CD4-positive, CD25-positive, alpha-beta regulatory T cell (primary cell): ENCODE measurements around the gene MSLN. TPM values are rescaled to one million over a fixed set of nuclear protein-coding genes. Genes with fewer than 3 reads are reported as not detected.

ENCODE experiments used
- ATAC-seq, 2 donors: fragments of 150-1000 bp; cut with Tn5 transposase; one replicate each; pipeline ENCODE4 v1.10.0; 2021; ENCODE audit warnings: low read depth in 2 of 2, moderate number of reproducible peaks in 2 of 2, moderate library complexity in 1 of 2
- DNase-seq, 3 donors: peaks; one replicate each; pipeline versions ENCODE4 v3.0.0 to v3.0.0-alpha.2; 2012 to 2022; ENCODE audit warnings: mixed read lengths in 1 of 3
- H3K27ac ChIP-seq: one replicate; pipeline ENCODE4 v1.7.0; 2013; ENCODE audit warnings: mild to moderate bottlenecking, low read length; ENCODE audit not compliant: insufficient read depth, poor library complexity, severe bottlenecking
- H3K27me3 ChIP-seq: one replicate; pipeline ENCODE4 v1.7.0; 2013; ENCODE audit warnings: low read length; ENCODE audit not compliant: control insufficient read depth, insufficient read depth
- H3K36me3 ChIP-seq: one replicate; pipeline ENCODE4 v1.7.0; 2013; ENCODE audit warnings: mild to moderate bottlenecking, low read length, moderate library complexity; ENCODE audit not compliant: control insufficient read depth, insufficient read depth
- H3K4me1 ChIP-seq: 2 replicates; pipeline ENCODE4 v1.7.0; 2013; ENCODE audit warnings: mild to moderate bottlenecking, low read length; ENCODE audit not compliant: insufficient read depth, control insufficient read depth, poor library complexity, severe bottlenecking
- H3K4me3 ChIP-seq: one replicate; pipeline ENCODE4 v1.7.0; 2013; ENCODE audit warnings: low read depth, mild to moderate bottlenecking, low read length, moderate library complexity
- H3K9me3 ChIP-seq, 2 experiments: 1 replicate in 1 of 2; 2 replicates in 1 of 2; pipeline ENCODE4 v1.7.0; 2013; ENCODE audit warnings: low read length in 2 of 2, mild to moderate bottlenecking in 1 of 2, moderate library complexity in 1 of 2; ENCODE audit not compliant: control insufficient read depth in 2 of 2
- H3K27ac Mint-ChIP-seq, 3 donors: one replicate each; pipeline ENCODE4 v1.8.0; 2020 to 2022; ENCODE audit warnings: mild to moderate bottlenecking in 3 of 3, mixed read lengths in 3 of 3, moderate library complexity in 2 of 3
- H3K27me3 Mint-ChIP-seq: one replicate; pipeline ENCODE4 v1.8.0; 2022; ENCODE audit warnings: mild to moderate bottlenecking, mixed read lengths
- H3K36me3 Mint-ChIP-seq: one replicate; pipeline ENCODE4 v1.8.0; 2020; ENCODE audit warnings: mixed read lengths
- H3K4me1 Mint-ChIP-seq, 4 donors: one replicate each; pipeline ENCODE4 v1.8.0; 2020 to 2022; ENCODE audit warnings: mixed read lengths in 4 of 4, mild to moderate bottlenecking in 1 of 4
- H3K4me3 Mint-ChIP-seq, 4 donors: one replicate each; pipeline ENCODE4 v1.8.0; 2020 to 2022; ENCODE audit warnings: mild to moderate bottlenecking in 4 of 4, mixed read lengths in 4 of 4, moderate library complexity in 3 of 4
- H3K9me3 Mint-ChIP-seq, 7 donors: one replicate each; pipeline ENCODE4 v1.8.0; 2020 to 2022; ENCODE audit warnings: mixed read lengths in 7 of 7, mild to moderate bottlenecking in 3 of 7, moderate library complexity in 2 of 7
- polyA plus RNA-seq, 4 donors: library from polyadenylated mRNA; unstranded; fragments of 300-500 nt; fragmentation: Illumina TruSeq; gene quantifications; one replicate each; pipeline ENCODE4 v1.2.3, GENCODE V29; 2021
- total RNA-seq: library from RNA; stranded (reverse); gene quantifications from one replicate; pipeline ENCODE4 v1.2.3, GENCODE V29; 2022

The MSLN gene
- total and polyA plus RNA-seq, 5 donors from 2014 or later, result not detected

DNA sequence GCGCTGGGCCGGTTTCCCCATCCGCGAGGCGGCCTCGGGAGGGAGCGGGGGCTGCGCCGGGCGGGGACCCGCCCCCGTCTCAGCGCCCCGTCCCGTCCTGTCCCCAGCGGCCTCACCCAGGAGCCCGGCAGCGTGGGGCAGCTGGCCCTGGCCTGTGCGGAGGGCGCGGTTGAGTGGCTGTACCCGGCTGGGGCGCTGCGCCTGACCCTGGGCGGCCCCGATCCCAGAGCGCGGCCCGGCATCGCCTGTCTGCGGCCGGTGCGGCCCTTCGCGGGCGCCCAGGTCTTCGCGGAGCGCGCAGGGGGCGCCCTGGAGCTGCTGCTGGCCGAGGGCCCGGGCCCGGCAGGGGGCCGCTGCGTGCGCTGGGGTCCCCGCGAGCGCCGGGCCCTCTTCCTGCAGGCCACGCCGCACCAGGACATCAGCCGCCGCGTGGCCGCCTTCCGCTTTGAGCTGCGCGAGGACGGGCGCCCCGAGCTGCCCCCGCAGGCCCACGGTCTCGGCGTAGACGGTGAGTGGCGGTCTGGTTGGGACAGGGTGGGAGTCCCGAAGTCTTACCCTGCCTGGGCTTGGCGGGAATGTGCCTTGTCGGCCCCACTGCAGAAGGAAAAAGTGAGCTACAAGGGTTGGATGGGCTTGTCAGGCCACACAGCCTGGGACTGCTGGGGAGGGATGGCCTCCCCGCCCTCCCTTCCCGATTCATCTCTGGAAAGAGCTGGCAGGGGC lies 44.9 kb upstream of the MSLN start:
- Histone ChIP-seq H3K4me1 (peaks cover 34% of the 10 kb centered on the region), H3K4me3 (no peak overlapping the region), H3K9me3 (no peaks in the 10 kb centered on the region), H3K36me3 (no peaks in the 10 kb centered on the region), H3K27ac (no peak overlapping the region), H3K27me3 (no peaks in the 10 kb centered on the region)
- ATAC-seq (peak; percentile 3 to 4), DNase-seq (no peak)
- Mint-ChIP-seq H3K36me3 (no peaks in the 10 kb centered on the region), H3K9me3 (no peaks in the 10 kb centered on the region), H3K27ac (no peak overlapping the region), H3K4me1 (peaks cover 0 to 34% (median 12%) of the 10 kb centered on the region in 4 donors), H3K27me3 (peaks cover 14% of the 10 kb centered on the region), H3K4me3 (peak overlapping the region; percentile 61 to 81 (median 78))

DNA sequence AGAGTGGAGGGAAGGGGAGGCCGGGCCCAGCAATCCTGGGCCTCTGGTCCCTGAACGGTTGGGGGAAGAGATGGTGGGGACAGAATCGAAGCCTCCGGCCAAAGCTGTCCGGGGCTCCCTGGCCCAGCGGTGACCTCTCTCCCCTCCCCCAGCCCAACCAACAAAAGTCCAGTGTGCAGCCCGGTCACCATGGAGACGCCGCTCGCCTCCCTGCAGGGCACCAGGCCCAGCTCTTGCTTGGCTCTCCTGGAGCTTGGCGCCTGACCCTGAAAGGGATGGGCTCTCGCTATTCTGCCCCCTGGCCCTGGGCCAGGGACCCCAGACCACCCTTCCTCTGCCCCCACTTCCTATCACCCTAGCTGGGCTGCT lies 44.4 kb upstream of the MSLN start:
- no peaks in the 10 kb centered on the region for H3K9me3 ChIP-seq
- DNase-seq (no peak), ATAC-seq (no peak)
- Mint-ChIP-seq H3K9me3 (no peaks in the 10 kb centered on the region), H3K4me1 (peaks cover 0 to 34% (median 12%) of the 10 kb centered on the region in 4 donors), H3K27me3 (peaks cover 12% of the 10 kb centered on the region), H3K4me3 (peak overlapping the region; percentile 61 to 81 (median 78)), H3K36me3 (no peaks in the 10 kb centered on the region), H3K27ac (no peak overlapping the region)
- no peak overlapping the region for H3K4me3 ChIP-seq
- peaks cover 37% of the 10 kb centered on the region for H3K4me1 ChIP-seq
- no peaks in the 10 kb centered on the region for H3K36me3 ChIP-seq
- H3K27me3 ChIP-seq, result no peaks in the 10 kb centered on the region
- H3K27ac ChIP-seq, result no peak overlapping the region

DNA sequence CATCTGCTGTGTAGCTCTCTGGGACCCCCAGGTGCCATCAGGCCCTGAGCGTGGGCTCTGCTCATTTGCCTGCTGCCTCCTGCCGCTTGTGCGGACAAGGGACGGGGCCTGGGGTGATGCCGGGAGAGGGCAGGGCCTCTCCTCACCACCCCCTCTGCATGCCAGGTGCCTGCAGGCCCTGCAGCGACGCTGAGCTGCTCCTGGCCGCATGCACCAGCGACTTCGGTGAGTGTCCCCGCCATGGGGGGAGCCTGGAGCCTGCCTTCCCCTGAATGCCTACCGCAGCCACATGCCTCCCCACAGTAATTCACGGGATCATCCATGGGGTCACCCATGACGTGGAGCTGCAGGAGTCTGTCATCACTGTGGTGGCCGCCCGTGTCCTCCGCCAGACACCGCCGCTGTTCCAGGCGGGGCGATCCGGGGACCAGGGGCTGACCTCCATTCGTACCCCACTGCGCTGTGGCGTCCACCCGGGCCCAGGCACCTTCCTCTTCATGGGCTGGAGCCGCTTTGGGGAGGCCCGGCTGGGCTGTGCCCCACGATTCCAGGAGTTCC lies 43.7 kb upstream of the MSLN start:
- peaks cover 8% of the 10 kb centered on the region for H3K27me3 Mint-ChIP-seq
- ATAC-seq (no peak), DNase-seq (no peak)
- no peak overlapping the region for H3K27ac Mint-ChIP-seq
- peaks cover 0 to 34% (median 12%) of the 10 kb centered on the region in 4 donors for H3K4me1 Mint-ChIP-seq
- H3K9me3 Mint-ChIP-seq, result no peaks in the 10 kb centered on the region
- Histone ChIP-seq H3K9me3 (no peaks in the 10 kb centered on the region), H3K27ac (no peak overlapping the region), H3K36me3 (no peaks in the 10 kb centered on the region), H3K27me3 (no peaks in the 10 kb centered on the region), H3K4me1 (peaks cover 44% of the 10 kb centered on the region), H3K4me3 (no peak overlapping the region)
- peak overlapping the region in 3 of 4 donors; percentile 61 to 81 (median 75) for H3K4me3 Mint-ChIP-seq
- H3K36me3 Mint-ChIP-seq, result no peaks in the 10 kb centered on the region

- no peak overlapping the region for H3K4me3 ChIP-seq
- H3K4me1 Mint-ChIP-seq, result peaks cover 0 to 42% (median 12%) of the 10 kb centered on the region in 4 donors
- no peak for ATAC-seq
- no peaks in the 10 kb centered on the region for H3K36me3 Mint-ChIP-seq
- H3K9me3 ChIP-seq, result no peaks in the 10 kb centered on the region
- DNase-seq, result no peak
- H3K27ac ChIP-seq, result no peak overlapping the region
- H3K9me3 Mint-ChIP-seq, result no peaks in the 10 kb centered on the region
- no peaks in the 10 kb centered on the region for H3K36me3 ChIP-seq
- H3K27ac Mint-ChIP-seq, result no peak overlapping the region
- no peak overlapping the region for H3K4me3 Mint-ChIP-seq
- peaks cover 8% of the 10 kb centered on the region for H3K27me3 Mint-ChIP-seq
- peaks cover 51% of the 10 kb centered on the region for H3K4me1 ChIP-seq
- no peaks in the 10 kb centered on the region for H3K27me3 ChIP-seq
These were observed 42.9 kb upstream of the MSLN start for GRCh38 chr16:717450-718245.

DNA sequence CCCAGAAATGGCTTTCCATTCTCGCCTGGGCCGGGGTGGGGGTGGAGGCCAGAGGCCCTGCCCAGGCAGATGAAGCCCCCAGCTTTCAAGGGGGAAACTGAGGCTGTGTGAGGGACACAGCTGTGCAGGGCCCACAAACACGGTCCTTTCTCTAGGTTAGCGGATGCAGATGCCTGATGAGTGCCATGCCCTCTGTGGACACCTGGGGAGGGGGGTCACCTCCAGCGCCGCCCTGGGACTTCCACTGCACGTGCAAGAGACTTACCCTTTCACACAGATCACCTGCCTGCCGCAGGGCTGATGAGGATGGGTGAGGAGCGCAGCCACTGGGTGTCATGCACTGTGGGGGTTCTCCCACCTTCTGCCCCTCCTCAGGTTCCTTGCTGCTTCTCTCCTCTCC lies 42.1 kb upstream of the MSLN start:
- H3K4me3 Mint-ChIP-seq, result peak overlapping the region in 3 of 4 donors; percentile 90 to 93 (median 91)
- Histone ChIP-seq H3K9me3 (no peaks in the 10 kb centered on the region), H3K4me3 (no peak overlapping the region), H3K36me3 (no peaks in the 10 kb centered on the region), H3K27me3 (no peaks in the 10 kb centered on the region), H3K4me1 (peaks cover 56% of the 10 kb centered on the region), H3K27ac (no peak overlapping the region)
- H3K27ac Mint-ChIP-seq, result no peak overlapping the region
- H3K27me3 Mint-ChIP-seq, result peaks cover 8% of the 10 kb centered on the region
- ATAC-seq (no peak), DNase-seq (no peak)
- H3K4me1 Mint-ChIP-seq, result peaks cover 0 to 46% (median 10%) of the 10 kb centered on the region in 4 donors
- H3K9me3 Mint-ChIP-seq, result no peaks in the 10 kb centered on the region
- H3K36me3 Mint-ChIP-seq, result no peaks in the 10 kb centered on the region

DNA sequence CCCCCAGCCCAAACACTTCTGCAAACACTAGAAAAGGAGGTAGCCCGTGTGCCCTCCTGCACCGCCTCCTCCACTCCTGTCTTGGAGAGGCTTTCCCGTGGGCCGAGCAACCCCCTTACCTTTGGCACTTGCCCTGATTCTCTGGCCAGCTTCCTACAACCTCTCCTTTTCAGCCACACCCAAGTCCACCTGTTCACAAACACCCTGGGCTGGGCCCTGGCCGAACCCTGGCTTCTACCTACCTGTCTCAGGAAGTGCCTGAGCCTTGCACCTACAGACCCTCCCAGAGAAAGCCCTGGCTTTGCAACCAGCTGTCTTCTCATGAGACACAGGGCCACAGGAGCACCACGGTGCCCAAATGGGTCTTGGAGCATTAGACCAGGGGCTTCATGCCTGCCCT lies 41.6 kb upstream of the MSLN start:
- H3K4me1 ChIP-seq, result peaks cover 56% of the 10 kb centered on the region
- Mint-ChIP-seq H3K9me3 (no peaks in the 10 kb centered on the region), H3K27ac (peak overlapping the region; percentile 42 to 86 (median 58)), H3K4me1 (peaks cover 0 to 46% (median 10%) of the 10 kb centered on the region in 4 donors), H3K36me3 (no peaks in the 10 kb centered on the region), H3K27me3 (peaks cover 5% of the 10 kb centered on the region), H3K4me3 (peak overlapping the region; percentile 86 to 93 (median 90))
- no peak for ATAC-seq
- H3K36me3 ChIP-seq, result no peaks in the 10 kb centered on the region
- H3K9me3 ChIP-seq, result no peaks in the 10 kb centered on the region
- H3K27me3 ChIP-seq, result no peaks in the 10 kb centered on the region
- no peak for DNase-seq
- no peak overlapping the region for H3K4me3 ChIP-seq
- no peak overlapping the region for H3K27ac ChIP-seq

DNA sequence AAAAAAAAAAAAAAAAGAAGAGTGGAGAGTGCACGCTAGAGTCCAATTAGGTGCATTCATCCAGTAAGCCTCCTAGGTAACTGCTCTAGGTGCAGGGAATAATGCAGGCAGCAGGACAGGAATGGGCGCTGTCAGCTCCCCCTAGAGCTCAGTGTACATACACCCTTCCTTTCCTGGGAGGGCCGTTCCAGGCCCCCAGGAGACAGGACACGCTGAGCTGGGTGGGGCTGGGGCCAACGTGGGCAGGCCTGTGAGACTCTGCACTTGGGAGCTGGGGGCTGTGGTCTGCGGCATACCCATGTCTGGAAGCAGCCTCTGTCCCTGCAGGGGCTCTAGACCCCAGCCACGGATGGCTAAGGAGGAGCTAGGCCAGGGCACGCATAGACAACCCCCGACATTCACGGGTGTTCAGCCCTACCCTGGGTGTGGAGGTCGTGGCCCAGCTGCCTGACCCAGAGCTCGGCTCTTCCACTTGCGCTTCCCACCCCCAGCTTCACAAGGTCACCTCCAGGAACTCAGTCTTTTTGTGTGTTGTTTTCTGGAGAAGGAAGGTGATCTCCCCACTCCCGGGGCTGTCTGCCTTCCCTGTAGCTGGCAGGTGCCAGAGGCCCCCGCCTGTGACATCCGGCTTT lies 40.6 kb upstream of the MSLN start:
- ATAC-seq, result no peak
- H3K36me3 Mint-ChIP-seq, result no peaks in the 10 kb centered on the region
- no peaks in the 10 kb centered on the region for H3K36me3 ChIP-seq
- H3K27me3 Mint-ChIP-seq, result peaks cover 4% of the 10 kb centered on the region
- peak overlapping the region; percentile 58 to 93 (median 86) for H3K27ac Mint-ChIP-seq
- peak in 1 of 3 donors; percentile 24 for DNase-seq
- peak overlapping the region; percentile 77 for H3K27ac ChIP-seq
- H3K4me3 Mint-ChIP-seq, result peak overlapping the region; percentile 86 to 93 (median 90)
- peaks cover 0 to 43% (median 10%) of the 10 kb centered on the region in 4 donors for H3K4me1 Mint-ChIP-seq
- peak overlapping the region; percentile 51 for H3K4me3 ChIP-seq
- no peaks in the 10 kb centered on the region for H3K9me3 Mint-ChIP-seq
- no peaks in the 10 kb centered on the region for H3K9me3 ChIP-seq
- no peaks in the 10 kb centered on the region for H3K27me3 ChIP-seq
- peaks cover 49% of the 10 kb centered on the region for H3K4me1 ChIP-seq
